Activated T-helper 9 cell treated with anti-CD3 and anti-CD28 coated beads, Interleukin-2, amount 50 U/mL, for 16 hours (primary cell): ENCODE measurements around the gene PGM2L1.
"Not testable (repeated sequence)": the region's sequence is repeated elsewhere in the genome, so short reads cannot be mapped to it uniquely, and the experiment has no call there.

Experiments
- DNase-seq: peaks from one replicate; pipeline ENCODE4 v3.0.0-alpha.2; 2020; ENCODE audit warnings: low read depth

The PGM2L1 gene

GRCh38 chr11:74338963-74339362, 59.3 kb downstream of the PGM2L1 start:
- no peak for DNase-seq

GRCh38 chr11:74333193-74333592, 65.0 kb downstream of the PGM2L1 start:
- no peak for DNase-seq

- DNase-seq = no peak
These were observed 65.9 kb downstream of the PGM2L1 start for GRCh38 chr11:74332291-74332690.

DNA sequence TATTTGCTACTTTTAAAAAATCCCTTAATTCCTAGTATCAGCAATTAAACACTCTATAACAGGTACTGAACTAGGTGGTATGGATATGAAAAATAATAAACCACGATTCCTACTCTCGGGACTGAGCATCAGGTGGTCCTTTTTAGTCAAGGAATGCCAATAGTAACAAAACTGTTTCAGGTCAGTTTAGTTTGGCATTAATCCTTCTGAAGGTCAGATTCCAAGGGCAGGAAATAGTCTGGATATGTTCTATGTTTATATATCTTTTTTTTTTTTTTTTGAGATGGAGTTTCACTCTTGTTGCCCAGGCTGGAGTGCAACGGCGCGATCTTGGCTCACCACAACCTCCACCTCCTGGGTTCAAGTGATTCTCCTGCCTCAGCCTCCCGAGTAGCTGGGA, 67.2 kb downstream of the PGM2L1 start:
- not testable (repeated sequence) for DNase-seq

GRCh38 chr11:74330075-74330858, 68.0 kb downstream of the PGM2L1 start:
- no peak for DNase-seq

GRCh38 chr11:74327076-74327475, 71.2 kb downstream of the PGM2L1 start:
- no peak for DNase-seq

DNA sequence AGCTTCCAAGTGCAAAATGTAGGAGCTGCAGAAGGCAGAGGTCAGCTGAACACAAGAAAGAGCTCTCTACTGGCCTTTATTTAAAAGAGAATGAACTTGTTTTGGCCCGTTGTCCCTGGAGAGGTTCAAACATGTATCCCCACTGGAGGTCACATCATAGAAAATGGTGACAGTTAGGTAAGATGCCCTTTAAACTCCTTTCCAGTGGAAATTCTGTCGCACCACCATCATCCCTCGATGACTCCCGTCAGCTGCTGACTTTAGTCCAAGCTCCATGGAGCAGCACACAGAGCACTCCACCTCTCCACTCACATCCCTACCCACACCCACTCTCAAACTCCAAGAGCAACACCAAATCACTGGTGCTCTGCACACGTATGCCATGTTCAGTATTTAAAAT, 71.6 kb downstream of the PGM2L1 start:
- no peak for DNase-seq

GRCh38 chr11:74325649-74326645, 72.3 kb downstream of the PGM2L1 start:
- DNase-seq = no peak

DNA sequence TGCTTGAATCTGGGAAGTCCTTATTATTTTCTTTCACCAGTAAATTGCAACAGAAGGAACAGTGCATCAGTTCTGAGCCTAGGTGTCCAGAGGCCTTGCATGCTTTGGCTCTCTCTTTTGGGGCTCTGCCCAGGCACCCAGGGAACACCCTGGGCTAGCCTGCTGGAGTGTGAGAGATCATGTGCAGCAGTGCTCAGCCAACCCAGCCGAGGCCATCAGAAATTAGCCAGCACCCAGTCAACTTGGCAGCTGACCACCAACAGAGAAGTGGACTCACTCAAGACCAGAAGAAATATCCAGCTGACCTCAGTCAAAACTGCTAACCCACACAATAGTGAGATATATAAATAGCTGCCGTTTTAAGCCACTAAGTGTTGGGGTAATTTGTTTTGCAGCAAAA, 75.6 kb downstream of the PGM2L1 start:
- no peak for DNase-seq

DNA sequence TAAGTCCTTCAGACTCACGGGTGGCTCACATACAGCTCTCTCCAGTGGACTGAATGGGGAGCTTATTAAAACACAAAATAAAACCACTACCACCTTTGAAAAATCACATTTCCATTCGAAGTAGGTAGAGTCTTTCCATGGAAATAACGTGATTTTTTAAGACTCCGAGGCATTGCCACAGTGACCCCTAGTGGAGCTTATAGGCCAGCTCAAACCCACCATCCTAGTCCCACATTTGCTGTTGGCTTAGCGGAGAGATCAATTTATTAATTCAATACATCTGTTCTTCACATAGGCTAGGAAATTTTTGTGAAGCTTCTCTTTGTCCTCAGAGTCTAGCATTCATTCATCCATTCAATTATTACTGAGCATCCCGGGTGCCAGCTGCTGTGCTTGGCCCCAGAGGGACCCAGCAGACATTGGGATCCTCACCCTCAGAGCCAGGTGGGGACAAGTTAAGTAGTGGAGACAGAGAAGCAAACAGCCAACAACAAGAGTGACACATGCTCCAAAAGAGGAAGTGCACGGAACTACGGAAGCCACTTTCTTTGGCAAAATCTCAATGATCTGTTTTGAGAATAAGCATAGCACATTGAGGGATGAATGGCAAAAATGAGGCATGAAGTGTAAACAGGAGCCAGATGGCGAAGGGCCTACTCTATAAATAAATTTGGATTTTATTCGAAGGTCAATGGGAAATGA, 76.6 kb downstream of the PGM2L1 start:
- no peak for DNase-seq

DNA sequence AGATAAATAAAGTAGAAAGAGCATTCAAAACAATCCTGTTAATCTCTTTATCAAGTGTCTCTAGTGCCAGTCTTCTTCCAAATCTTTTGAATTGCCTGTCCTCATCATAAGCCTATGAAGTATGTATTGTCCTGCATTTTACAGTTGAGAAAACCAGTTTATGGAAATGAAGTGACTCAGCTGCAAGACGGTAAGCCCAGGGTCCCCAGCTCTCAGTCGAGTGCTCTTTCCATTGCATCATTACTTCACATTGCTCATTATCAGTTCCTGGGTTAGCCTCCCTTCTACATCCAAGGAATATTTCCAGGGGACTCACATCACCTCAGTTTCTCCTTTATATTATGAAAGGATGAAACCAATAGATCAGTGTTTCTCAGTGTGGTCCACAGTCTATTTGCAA, 77.7 kb downstream of the PGM2L1 start:
- no peak for DNase-seq

- no peak for DNase-seq
These were observed 79.0 kb downstream of the PGM2L1 start for GRCh38 chr11:74319139-74319816.

DNA sequence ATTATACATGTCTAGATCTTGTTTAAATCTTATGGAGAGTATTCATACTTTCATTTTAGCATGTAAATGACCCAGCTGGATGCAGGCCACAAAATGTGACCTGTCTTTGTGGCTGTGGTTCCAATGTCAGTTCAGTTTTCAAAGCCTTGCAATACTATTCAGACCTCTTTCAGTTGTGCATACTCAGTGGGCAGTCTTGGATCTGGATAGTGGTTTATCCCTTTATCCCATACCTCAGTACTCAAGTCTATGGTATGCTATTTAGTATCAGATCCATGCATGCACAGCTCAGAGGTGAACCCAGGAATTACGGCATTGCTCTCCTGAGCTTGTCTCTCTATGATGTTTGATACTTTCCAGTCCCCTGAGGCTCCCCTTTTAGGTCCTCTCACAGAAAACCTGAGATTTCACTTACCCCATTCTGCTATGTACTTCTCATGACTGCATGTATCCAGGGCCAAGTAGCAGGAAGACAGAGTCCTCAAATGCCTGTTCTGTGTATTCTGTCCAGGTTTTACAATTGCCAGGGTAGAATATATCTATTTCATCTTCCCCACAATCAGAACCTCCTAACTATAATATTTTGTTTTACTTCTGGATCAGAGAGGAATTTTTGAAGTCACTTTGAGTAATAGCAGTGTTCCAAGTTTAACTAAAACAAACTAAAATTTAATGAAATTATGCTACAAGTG, 79.8 kb downstream of the PGM2L1 start:
- DNase-seq = no peak

DNA sequence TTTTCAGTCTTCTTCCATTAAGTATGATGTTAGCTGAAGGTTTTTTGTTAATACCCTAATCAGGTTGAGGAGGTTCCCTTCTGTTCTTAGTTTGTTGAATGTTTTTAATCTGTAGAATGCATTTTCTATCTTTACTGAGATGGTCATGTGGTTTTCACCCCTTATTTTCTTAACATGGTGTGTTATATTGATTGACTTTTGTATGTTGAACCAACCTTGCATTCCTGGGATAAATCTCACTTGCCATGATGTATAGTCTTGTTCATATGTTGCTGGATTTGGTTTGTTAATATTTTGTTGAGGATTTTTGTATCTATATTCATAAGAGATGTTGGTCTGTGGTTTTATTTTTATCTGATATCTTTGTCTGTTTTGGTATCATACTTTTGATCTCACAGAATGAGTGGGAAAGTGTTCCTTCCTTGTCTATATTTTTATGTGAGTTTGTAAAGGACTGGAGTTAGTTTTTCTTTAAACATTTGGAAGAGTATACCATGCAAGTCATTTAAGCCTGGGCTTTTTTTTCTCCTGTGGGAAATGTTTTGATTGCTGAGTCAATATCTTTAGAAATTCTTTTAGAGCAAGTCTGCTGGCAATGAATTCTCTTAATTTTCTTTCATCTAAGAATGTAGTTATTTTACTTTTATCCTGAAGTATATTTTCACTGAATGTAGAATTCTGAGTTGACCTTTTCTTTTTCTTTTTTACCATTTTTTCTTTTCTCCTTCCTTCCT, 81.3 kb downstream of the PGM2L1 start:
- no peak for DNase-seq

DNA sequence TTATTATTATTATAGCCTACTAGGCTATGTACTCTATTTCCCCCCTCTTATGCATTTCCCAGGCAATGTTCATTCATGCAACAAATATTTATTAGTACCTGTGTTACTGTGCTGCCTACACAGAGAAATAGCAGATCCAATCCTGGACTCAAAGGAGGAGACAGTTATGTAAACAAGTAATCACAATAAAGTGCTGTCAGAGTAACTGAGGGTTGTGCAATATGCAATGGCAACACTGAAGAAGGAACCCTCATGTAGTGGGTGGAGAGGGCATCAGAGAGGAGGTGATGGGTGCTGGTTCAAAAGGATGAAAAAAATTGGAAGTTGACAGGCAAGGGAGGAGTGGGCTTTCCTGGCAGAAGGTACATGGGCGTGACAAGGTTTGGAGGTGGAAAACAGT, 85.9 kb downstream of the PGM2L1 start:
- no peak for DNase-seq

DNA sequence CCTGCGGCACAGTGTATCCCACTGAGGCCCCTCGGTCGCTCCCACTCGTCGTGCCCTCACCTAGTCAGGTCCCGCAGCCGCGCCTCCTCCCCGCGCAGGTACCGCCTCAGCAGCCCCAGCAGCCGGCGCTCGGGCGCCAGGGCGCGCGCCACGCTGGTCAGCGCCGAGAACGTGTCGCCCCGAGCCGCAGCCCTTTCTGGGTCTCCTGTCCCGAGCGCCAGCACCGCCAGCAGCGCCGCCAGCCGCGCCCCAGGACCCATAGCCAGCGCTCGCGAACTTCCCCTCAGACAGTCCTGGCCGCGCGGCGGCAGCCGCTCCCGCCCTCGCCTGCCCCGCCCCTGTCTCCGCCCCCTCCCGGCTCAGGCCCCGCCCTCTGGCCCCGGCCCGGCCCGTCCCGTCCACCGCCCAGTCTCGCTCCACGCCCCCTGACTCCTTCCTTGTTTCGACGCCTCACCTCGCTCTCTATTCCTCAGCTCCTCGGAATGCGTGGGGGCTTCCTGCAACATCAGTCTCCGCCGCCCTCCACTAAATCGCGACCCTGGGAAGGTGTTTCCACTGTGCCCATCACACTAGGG, 86.8 kb downstream of the PGM2L1 start, which contains the start of gene P4HA3:
TSS of gene P4HA3 (minus strand) at position 289 of the 575 bp plus-strand sequence. CDS start at position 260, 29 bp downstream.
- peak; percentile 6 for DNase-seq

- DNase-seq = no peak
These were observed 87.4 kb downstream of the PGM2L1 start for GRCh38 chr11:74310857-74311256.

DNA sequence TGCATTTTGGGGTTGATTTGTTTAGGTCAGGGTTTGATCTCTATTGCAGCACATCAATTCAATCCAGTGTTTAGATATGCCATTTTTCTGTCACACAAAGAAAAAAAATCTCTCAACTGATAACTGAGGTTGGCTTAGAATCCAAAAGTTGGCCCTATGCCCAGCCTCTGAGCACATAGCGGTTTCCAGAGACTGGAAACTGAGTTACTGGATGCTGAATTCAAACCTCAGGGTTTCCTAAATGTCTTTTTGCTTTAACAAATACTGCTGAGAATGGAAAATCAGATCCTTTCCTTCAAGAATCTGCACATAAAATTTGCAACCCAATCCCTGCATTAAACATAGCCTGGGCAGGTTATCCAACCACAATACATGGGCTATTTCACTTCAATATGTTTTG, 90.8 kb downstream of the PGM2L1 start:
- DNase-seq = no peak

GRCh38 chr11:74306435-74307175, 91.6 kb downstream of the PGM2L1 start:
- DNase-seq = no peak
